GM18873 (cell line): ENCODE measurements around the gene NCOA5.
"Not testable (repeated sequence)": the region's sequence is repeated elsewhere in the genome, so short reads cannot be mapped to it uniquely, and the experiment has no call there.

Experiments
- ATAC-seq: cut with Tn5 transposase; IDR thresholded peaks from one replicate; pipeline ENCODE4 v1.9.1; 2021; ENCODE audit warnings: mild to moderate bottlenecking, moderate library complexity, moderate number of reproducible peaks; ENCODE audit not compliant: unreplicated experiment, low FRiP score

The NCOA5 gene

GRCh38 chr20:46099491-46100287 is 9.9 kb upstream of the NCOA5 start:
- ATAC-seq, result no peak

GRCh38 chr20:46093531-46093930 is 3.8 kb upstream of the NCOA5 start:
- ATAC-seq, result no peak

- not testable (repeated sequence) for ATAC-seq
These were observed 2.1 kb upstream of the NCOA5 start for GRCh38 chr20:46091622-46092535.

GRCh38 chr20:46089167-46089416 is 670 bp downstream of the NCOA5 start:
- ATAC-seq, result peak; percentile 12

GRCh38 chr20:46088409-46089166 is 1.2 kb downstream of the NCOA5 start:
- ATAC-seq, result no peak

GRCh38 chr20:46087161-46087560 is 2.6 kb downstream of the NCOA5 start:
- ATAC-seq, result no peak

DNA sequence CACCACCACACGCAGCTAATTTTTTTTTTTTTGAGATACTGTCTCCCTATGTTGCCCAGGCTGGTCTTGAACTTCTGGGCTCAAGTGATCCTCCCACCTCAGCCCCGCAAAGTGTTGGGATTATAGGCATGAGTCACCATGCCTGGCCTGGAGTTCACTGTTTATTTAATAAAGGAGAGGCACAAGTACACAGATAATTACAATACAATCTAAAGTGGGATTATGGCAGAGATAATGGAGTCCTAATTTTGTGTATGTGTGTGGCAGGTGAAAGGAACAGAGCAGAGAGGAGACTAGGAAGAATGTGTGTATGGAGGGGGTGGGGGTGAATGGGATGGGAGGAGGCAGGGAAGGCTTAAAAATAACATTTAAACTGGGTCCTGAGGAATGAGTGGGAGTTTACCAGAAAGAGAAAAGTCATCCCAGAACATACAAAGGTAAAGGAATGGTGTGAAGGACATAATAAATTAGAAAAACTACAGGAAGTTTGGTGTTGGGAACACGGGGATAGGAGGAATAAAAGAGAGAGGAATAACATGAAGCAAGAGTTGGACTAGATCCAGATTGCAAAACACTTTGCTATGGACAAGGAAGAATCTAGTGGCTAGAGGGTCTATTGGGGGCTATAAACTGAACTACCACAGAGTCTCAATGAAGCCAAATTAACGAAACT is 4.4 kb downstream of the NCOA5 start:
- ATAC-seq, result no peak

DNA sequence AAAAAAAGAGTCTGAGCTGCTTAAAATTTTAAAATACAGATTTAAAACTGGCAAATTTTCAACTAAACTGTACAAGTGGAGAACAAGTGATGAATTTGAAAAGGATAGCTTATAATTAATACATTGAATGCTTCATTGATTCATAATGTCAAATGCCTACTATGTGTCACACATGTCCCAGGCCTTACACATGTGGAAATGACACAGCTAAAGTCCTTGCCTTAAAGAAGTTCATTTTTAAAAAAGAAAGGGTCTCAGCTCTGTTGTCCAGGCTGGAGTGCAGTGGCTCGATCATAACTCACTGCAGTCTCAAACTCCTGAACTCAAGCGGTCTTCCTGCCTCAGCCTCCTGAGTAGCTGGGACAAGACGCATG is 5.0 kb downstream of the NCOA5 start:
- no peak for ATAC-seq

GRCh38 chr20:46083531-46084061 is 6.2 kb downstream of the NCOA5 start:
- no peak for ATAC-seq

- no peak for ATAC-seq
These were observed 6.7 kb downstream of the NCOA5 start for GRCh38 chr20:46083101-46083500.

DNA sequence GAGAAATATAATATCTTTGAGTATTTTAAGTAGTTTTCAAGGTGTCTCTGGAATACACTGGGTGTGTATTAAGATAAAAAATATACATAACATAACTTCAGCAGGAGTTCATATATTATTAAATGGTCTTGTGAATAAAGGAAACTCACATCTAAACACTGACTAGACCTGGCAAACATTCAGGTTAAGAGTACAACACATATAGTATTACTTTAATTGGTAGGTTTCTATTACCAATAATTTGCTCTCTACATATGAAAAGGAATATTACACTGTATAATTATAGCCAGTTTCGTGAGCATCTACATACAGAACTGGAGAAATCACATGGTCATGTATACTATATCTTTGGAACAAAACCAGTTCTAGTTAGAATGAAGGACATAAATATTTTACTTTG is 8.7 kb downstream of the NCOA5 start:
- ATAC-seq, result no peak

DNA sequence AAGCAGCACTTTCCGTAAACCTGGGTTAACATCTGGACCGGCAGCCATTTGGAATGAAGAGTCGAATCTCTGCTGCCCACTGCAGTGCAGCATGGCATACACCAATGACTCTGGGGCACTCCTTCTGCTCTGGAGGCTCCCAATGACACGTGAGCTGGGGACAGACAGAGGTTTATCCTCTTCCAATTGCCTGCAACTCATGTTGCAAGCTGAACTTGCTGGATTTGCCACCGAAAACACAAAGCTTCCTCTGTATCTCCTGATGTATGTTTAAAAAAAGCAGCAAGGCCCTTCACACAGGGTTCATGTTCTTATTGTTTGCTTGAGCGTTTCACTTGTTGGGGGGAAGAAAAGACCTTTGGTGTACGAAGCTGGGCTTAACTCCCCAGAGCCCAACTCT is 10.8 kb downstream of the NCOA5 start:
- ATAC-seq, result no peak

- no peak for ATAC-seq
These were observed 12.0 kb downstream of the NCOA5 start for GRCh38 chr20:46077642-46078305.

DNA sequence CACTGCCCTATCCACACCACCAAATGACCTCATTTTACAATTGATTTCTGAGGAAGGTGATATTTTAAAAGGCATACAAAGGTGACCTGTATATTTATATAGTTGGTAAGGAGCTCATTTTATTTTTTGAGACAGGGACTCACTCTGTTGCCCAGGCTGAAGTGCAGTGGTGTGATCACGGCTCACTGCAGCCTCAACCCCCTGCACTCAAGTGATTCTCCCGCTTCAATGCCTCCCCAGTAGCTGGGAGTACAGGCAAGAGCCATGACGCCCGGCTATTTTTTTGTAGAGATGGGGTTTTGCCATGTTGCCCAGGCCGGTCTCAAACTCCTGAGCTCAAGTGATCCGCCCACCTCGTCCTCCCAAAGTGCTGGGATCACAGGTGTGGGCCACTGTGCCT is 13.0 kb downstream of the NCOA5 start:
- no peak for ATAC-seq

DNA sequence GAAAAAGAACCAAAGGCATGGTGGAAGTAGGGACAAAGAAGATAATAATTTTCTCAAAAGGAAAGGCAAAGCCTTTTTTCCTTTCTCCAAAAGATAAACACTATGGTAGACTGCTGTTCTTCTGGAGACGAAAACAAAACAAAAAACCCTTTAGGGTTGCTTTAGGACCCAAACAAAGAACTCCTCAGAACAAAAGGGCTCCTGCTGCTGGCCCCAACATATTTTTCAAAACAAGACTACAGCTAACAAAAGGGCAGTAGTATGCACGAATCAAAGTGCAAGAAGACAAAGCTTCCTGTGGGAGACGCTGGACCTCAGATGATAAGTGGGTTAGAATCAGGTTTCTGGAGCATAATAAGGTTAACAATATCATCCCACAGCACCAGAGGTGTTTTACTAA is 15.8 kb downstream of the NCOA5 start:
- no peak for ATAC-seq

DNA sequence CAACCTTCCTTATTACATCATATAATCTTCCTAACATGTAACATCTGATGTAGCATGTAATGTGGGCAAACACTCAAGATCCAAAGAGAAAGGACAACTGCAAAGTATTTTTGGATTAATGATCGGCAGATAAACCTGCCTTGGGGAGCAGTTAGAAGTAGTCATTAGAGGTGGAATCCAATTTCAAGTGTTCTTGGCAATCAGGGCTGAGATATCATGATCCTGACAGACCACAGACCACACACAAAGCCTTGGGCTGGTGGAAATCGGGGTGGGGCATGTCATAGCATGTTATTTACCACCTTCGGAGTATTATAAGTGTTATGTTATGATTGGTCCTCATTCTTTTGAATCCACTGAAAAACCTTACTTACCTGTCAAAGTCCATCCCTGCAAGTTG is 16.3 kb downstream of the NCOA5 start:
- ATAC-seq, result no peak

DNA sequence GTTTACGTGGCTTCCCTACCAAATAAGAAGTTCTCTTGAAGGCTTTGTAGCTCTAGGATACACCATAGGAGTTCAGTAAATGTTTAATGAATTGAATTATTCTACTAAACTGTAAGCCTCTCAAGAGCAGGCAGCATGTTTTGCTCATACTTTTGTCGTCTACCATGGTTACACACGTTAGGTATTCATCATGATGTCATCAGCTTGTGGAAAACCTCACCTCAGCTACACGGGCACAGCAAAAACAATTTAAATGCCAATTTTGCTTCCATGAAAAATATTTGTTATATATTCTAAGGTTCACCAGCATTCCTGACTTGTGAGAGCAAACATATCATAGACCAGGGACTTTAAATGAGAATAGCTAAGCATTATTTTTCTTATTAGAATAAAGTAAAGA is 16.7 kb downstream of the NCOA5 start:
- ATAC-seq, result no peak

GRCh38 chr20:46071573-46071972 is 18.2 kb downstream of the NCOA5 start:
- ATAC-seq, result no peak

DNA sequence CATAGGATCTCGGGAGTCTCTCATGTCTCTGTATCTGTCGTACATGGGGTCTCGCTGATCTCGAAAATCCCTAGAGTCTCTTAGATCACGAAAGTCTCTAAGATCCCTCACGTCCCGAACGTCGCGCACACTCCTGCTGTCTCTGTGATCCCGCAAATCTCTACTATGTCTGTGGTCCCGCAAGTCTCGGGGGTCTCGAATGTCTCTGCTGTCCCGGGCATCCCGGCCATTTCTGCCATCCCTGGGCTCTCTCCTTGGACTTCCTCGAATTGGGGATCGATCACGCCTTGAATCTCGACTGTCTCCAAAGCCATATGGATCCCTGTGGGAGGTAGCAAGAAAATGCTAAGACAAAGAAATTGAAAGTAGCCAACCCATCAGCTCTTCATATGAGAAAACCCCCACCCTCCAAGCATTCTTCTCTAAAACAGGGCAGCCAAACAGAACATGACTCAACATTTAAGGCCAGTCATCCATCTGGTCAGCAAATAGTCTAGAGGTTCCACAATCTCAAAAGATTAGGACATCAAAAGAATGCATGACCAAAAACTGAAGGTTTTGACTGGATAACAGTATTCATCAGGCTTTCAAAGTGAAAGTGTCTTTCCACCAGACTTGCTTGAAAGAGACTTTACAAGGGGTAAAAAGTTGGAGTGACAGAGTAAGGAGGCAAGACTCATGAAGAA is 19.4 kb downstream of the NCOA5 start:
- no peak for ATAC-seq
